Loucy (cell line): ENCODE results near the gene EGLN1.

Experiments
- EZH2phosphoT487 ChIP-seq: fragments of 200-600 bp; IDR thresholded peaks from 2 replicates; pipeline ENCODE4 v1.6.1; 2018; ENCODE audit warnings: antibody characterized with exemption, mild to moderate bottlenecking, moderate library complexity, borderline replicate concordance
- TF ChIP-seq, protein P1 (sequence below): fragments of 200-600 bp; sonication (generic); conservative IDR thresholded peaks from 2 replicates; pipeline ENCODE4 v1.5.1; 2014; ENCODE audit warnings: mild to moderate bottlenecking, antibody characterized with exemption, low read length

DNA sequence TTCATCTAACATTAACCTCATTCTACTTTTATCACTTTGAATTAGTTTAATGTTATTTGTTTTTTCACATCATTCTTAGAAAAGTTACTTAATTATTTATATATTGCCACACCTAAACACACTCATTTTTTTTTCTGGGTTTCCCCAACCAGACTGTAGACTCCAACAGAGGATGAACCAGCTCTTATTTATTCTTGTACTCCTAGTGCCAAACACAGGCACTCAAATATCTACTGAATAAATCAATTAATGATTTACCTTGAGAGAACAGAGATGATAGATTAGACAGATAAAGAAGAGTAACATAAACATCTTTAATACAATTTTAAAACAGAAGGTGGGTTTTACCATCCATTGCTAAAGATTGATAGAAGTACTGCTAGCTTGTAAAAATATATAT is 35.6 kb downstream of the EGLN1 start:
- TF ChIP-seq, protein P1, sequence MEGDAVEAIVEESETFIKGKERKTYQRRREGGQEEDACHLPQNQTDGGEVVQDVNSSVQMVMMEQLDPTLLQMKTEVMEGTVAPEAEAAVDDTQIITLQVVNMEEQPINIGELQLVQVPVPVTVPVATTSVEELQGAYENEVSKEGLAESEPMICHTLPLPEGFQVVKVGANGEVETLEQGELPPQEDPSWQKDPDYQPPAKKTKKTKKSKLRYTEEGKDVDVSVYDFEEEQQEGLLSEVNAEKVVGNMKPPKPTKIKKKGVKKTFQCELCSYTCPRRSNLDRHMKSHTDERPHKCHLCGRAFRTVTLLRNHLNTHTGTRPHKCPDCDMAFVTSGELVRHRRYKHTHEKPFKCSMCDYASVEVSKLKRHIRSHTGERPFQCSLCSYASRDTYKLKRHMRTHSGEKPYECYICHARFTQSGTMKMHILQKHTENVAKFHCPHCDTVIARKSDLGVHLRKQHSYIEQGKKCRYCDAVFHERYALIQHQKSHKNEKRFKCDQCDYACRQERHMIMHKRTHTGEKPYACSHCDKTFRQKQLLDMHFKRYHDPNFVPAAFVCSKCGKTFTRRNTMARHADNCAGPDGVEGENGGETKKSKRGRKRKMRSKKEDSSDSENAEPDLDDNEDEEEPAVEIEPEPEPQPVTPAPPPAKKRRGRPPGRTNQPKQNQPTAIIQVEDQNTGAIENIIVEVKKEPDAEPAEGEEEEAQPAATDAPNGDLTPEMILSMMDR: no peak
- TF ChIP-seq EZH2phosphoT487: no peak
